ENCODE measurements around the gene DPYD.

Gene DPYD

DNA sequence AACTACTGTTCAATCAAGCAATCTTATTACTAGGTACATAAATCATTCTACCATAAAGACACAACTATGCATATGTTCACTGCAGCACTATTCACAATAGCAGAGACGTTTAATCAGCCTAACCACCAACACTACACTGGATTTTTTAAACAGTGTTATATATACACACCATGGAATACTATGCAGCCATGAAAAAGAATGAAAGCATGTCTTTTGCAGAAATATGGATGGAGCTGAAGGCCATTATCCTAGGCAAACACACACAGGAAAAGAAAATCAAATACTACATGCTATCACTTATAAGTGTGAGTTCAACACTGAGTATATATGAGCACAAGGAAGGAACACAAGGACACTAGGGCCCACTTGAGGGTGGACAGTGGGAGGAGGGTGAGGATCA, 159.2 kb downstream of the DPYD start:
- no peak for DNase-seq (ENCODE audit: low read depth, low spot score)
- Histone ChIP-seq H3K36me3 (ENCODE audit: control insufficient read depth, insufficient read depth, low read length) (no peaks in the 10 kb centered on the region), H3K4me3 (ENCODE audit: low read length) (no peak overlapping the region), H3K27ac (ENCODE audit: low read length) (no peak overlapping the region), H3K27me3 (ENCODE audit: control insufficient read depth, insufficient read depth, low read length) (no peaks in the 10 kb centered on the region), H3K9me3 (ENCODE audit: control insufficient read depth, insufficient read depth, low read length) (no peaks in the 10 kb centered on the region), H3K4me1 (ENCODE audit: control insufficient read depth, insufficient read depth, low read length) (no peaks in the 10 kb centered on the region)
- WGBS (ENCODE audit: insufficient coverage, insufficient read length) = no CpG with 5 or more reads among the region's 1 CpG

DNA sequence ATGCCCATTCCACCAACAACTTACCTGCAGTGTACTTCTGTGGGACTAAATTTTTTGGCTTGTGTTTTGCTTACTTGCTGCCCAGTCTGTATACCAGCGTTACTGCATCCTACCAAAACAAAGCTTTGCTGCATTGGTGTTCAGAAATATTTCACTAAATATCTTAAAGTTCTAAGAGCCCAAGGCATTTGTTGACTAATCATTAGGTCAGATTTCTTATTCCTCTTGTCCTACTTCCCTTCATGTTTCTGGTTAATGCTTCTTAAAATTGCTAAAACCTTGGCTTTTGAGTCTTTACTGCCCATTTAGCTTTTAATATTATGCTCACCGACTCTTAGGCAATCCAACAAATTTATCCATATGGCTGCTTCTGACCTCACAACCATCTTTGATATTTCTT, 161.8 kb downstream of the DPYD start:
- Histone ChIP-seq H3K27ac (ENCODE audit: low read length) (no peak overlapping the region), H3K4me3 (ENCODE audit: low read length) (no peak overlapping the region), H3K4me1 (ENCODE audit: control insufficient read depth, insufficient read depth, low read length) (no peaks in the 10 kb centered on the region), H3K27me3 (ENCODE audit: control insufficient read depth, insufficient read depth, low read length) (no peaks in the 10 kb centered on the region), H3K36me3 (ENCODE audit: control insufficient read depth, insufficient read depth, low read length) (no peaks in the 10 kb centered on the region), H3K9me3 (ENCODE audit: control insufficient read depth, insufficient read depth, low read length) (no peaks in the 10 kb centered on the region)
- DNase-seq (ENCODE audit: low read depth, low spot score) = no peak
- WGBS (ENCODE audit: insufficient coverage, insufficient read length) = no CpG with 5 or more reads among the region's 2 CpGs

DNA sequence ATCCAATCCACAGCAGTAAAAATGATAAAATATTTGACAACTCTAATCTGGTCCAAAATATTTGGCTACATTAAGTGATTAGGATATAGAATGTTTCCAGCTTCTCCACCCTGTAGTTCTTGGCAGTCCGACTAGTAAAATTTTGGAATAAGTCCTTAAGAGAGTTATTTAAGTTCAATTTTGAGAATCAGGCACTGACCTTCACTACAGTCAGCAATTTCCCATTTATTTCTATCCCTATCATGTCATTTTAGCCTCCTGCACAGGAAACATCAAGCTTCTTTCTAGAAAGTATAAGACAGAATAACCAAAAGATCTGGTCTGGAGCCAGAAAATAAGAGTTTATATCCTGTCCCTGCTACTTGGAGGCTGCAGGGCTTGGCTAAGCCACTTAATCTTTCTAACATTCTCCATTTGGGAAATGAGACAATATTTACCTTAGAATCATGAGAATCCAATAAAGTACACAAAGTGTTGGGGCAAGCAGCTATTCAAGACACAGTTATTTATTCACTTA, 162.2 kb downstream of the DPYD start:
- H3K4me1 ChIP-seq (ENCODE audit: control insufficient read depth, insufficient read depth, low read length) = no peaks in the 10 kb centered on the region
- DNase-seq (ENCODE audit: low read depth, low spot score) = no peak
- no peak overlapping the region for H3K27ac ChIP-seq (ENCODE audit: low read length)
- H3K4me3 ChIP-seq (ENCODE audit: low read length) = no peak overlapping the region
- no peaks in the 10 kb centered on the region for H3K36me3 ChIP-seq (ENCODE audit: control insufficient read depth, insufficient read depth, low read length)
- no peaks in the 10 kb centered on the region for H3K27me3 ChIP-seq (ENCODE audit: control insufficient read depth, insufficient read depth, low read length)
- no CpG with 5 or more reads among the region's 1 CpG for WGBS (ENCODE audit: insufficient coverage, insufficient read length)
- H3K9me3 ChIP-seq (ENCODE audit: control insufficient read depth, insufficient read depth, low read length) = no peaks in the 10 kb centered on the region

DNA sequence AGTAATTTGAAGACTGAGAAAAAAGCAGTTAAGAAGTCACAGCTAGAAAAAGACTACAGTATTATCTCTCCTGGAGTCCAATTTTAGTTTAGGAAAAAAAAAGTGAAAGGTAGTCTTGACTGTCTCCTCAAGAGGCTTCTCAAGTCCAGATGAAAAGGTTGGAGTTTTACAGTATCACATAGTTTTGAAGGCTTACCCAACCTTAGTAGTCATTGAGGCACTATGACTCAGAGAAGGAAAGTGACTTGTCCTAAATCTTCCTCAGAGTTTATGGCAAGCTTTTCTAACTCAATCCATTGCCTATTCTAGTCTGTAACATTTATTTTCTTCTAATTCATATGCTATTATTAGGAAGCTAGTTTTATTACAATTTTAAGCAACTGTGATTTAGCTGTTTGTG, 174.9 kb downstream of the DPYD start:
- no peak for DNase-seq (ENCODE audit: low read depth, low spot score)
- Histone ChIP-seq H3K27ac (ENCODE audit: low read length) (no peak overlapping the region), H3K4me3 (ENCODE audit: low read length) (no peak overlapping the region), H3K9me3 (ENCODE audit: control insufficient read depth, insufficient read depth, low read length) (no peaks in the 10 kb centered on the region), H3K4me1 (ENCODE audit: control insufficient read depth, insufficient read depth, low read length) (no peaks in the 10 kb centered on the region), H3K36me3 (ENCODE audit: control insufficient read depth, insufficient read depth, low read length) (no peaks in the 10 kb centered on the region), H3K27me3 (ENCODE audit: control insufficient read depth, insufficient read depth, low read length) (no peaks in the 10 kb centered on the region)

DNA sequence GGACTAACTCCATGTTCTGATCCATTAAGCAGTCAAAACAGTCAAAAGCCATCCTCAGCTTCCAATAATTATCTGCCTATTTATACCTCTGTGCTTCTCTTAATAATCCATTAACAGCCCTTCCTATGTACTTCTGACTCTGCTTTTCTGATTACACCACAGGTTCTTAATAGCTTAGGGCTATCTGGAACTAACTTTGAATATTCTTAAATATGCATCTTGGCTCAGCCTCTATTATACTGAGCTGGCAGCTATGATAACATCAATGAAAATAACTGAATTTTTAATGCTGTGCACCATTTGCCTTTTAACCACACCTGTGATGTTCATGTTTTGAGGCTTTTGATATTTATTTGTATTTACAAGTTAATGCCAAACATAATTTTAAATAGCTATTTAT, 175.9 kb downstream of the DPYD start:
- Histone ChIP-seq H3K9me3 (ENCODE audit: control insufficient read depth, insufficient read depth, low read length) (no peaks in the 10 kb centered on the region), H3K36me3 (ENCODE audit: control insufficient read depth, insufficient read depth, low read length) (no peaks in the 10 kb centered on the region), H3K4me1 (ENCODE audit: control insufficient read depth, insufficient read depth, low read length) (no peaks in the 10 kb centered on the region), H3K27me3 (ENCODE audit: control insufficient read depth, insufficient read depth, low read length) (no peaks in the 10 kb centered on the region), H3K4me3 (ENCODE audit: low read length) (no peak overlapping the region), H3K27ac (ENCODE audit: low read length) (no peak overlapping the region)
- no peak for DNase-seq (ENCODE audit: low read depth, low spot score)

DNA sequence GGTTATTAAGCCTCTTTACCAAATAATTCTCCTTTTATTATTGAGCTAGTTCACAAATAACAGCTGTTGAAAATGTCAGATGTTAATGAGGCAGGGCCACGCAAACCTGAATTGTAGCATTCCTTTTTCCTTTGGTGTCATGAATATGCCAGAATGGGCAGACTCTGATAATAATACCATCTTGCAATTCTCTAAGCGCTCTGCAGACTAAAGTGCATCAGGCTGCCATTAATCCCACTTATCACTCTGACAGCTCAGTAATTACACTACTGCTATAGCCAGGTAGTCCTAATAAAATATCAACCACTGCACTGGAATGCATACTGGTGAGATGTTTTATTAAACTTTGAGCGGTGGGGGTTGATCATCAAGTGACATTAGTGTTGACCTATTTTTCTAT, 177.7 kb downstream of the DPYD start:
- Histone ChIP-seq H3K9me3 (ENCODE audit: control insufficient read depth, insufficient read depth, low read length) (no peaks in the 10 kb centered on the region), H3K27me3 (ENCODE audit: control insufficient read depth, insufficient read depth, low read length) (no peaks in the 10 kb centered on the region), H3K4me1 (ENCODE audit: control insufficient read depth, insufficient read depth, low read length) (no peaks in the 10 kb centered on the region), H3K4me3 (ENCODE audit: low read length) (no peak overlapping the region), H3K36me3 (ENCODE audit: control insufficient read depth, insufficient read depth, low read length) (no peaks in the 10 kb centered on the region), H3K27ac (ENCODE audit: low read length) (no peak overlapping the region)
- no CpG with 5 or more reads among the region's 3 CpGs for WGBS (ENCODE audit: insufficient coverage, insufficient read length)
- no peak for DNase-seq (ENCODE audit: low read depth, low spot score)

DNA sequence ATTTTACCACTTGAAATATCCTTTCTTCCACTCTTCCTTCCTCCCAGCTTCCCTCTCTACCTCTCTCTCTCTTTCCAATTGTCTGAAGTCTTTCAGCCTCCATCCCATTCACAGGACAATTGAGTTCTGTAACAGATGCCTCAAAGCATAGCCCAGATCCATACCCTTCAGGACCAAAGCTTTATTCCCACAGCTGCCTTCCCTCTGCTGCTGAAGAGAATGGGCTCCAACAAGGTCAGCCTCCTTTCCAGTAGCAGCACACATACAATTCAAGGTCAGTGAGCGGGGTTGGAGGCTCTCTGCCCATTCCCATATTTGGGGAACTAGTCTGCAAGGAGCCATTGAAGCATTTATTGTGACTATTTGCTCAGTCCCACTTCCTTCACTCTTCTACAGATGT, 179.9 kb downstream of the DPYD start:
- H3K27me3 ChIP-seq (ENCODE audit: control insufficient read depth, insufficient read depth, low read length) = no peaks in the 10 kb centered on the region
- H3K27ac ChIP-seq (ENCODE audit: low read length) = no peak overlapping the region
- H3K9me3 ChIP-seq (ENCODE audit: control insufficient read depth, insufficient read depth, low read length) = no peaks in the 10 kb centered on the region
- no CpG with 5 or more reads among the region's 1 CpG for WGBS (ENCODE audit: insufficient coverage, insufficient read length)
- no peaks in the 10 kb centered on the region for H3K36me3 ChIP-seq (ENCODE audit: control insufficient read depth, insufficient read depth, low read length)
- H3K4me3 ChIP-seq (ENCODE audit: low read length) = no peak overlapping the region
- no peaks in the 10 kb centered on the region for H3K4me1 ChIP-seq (ENCODE audit: control insufficient read depth, insufficient read depth, low read length)
- DNase-seq (ENCODE audit: low read depth, low spot score) = no peak

DNA sequence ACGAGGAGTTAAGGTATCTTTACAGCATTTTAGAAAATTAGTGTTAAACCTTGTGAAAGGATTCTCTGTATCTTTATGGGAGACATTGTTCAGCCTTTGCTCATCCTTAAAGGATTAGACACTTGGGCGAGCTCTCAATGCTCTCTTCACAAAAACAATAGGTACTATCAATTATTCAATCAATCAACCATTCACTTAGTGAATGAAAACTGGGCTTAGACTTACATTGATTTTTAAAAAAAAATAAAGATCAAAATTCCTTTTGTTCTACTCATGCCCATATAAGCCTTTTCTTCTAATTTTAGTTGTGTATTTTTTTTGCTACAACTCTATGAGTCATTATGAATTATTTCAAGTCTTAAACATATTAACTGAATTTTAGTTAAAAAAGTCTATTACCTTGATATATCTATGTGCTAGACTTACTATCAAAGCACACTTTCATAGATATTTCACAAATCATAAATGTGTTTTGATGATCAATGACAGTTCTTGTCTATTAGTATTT, 181.2 kb downstream of the DPYD start:
- WGBS (ENCODE audit: insufficient coverage, insufficient read length) = no CpG with 5 or more reads among the region's 2 CpGs
- no peaks in the 10 kb centered on the region for H3K27me3 ChIP-seq (ENCODE audit: control insufficient read depth, insufficient read depth, low read length)
- H3K36me3 ChIP-seq (ENCODE audit: control insufficient read depth, insufficient read depth, low read length) = no peaks in the 10 kb centered on the region
- H3K27ac ChIP-seq (ENCODE audit: low read length) = no peak overlapping the region
- H3K9me3 ChIP-seq (ENCODE audit: control insufficient read depth, insufficient read depth, low read length) = no peaks in the 10 kb centered on the region
- no peaks in the 10 kb centered on the region for H3K4me1 ChIP-seq (ENCODE audit: control insufficient read depth, insufficient read depth, low read length)
- no peak for DNase-seq (ENCODE audit: low read depth, low spot score)
- no peak overlapping the region for H3K4me3 ChIP-seq (ENCODE audit: low read length)

DNA sequence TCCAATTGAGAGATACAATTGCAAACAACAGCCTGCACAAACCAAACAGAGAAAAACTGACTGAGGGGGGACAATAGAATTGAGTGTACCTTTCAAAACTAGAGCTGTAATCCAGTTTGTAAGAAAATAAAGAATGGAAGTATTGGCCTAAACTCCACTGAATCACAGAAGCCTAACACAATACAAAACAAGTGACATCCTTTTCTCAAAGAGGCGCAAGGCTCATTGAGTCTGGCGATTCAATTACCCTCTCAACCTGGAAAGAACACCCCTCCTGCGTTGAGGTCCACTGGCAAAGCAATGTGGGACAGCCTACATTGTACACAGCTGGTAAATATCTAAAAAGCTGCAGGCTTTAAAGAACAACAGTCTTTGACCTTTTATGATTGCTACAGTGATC, 182.6 kb downstream of the DPYD start:
- H3K4me1 ChIP-seq (ENCODE audit: control insufficient read depth, insufficient read depth, low read length) = no peaks in the 10 kb centered on the region
- H3K27ac ChIP-seq (ENCODE audit: low read length) = no peak overlapping the region
- no peaks in the 10 kb centered on the region for H3K9me3 ChIP-seq (ENCODE audit: control insufficient read depth, insufficient read depth, low read length)
- no CpG with 5 or more reads among the region's 3 CpGs for WGBS (ENCODE audit: insufficient coverage, insufficient read length)
- H3K4me3 ChIP-seq (ENCODE audit: low read length) = no peak overlapping the region
- no peak for DNase-seq (ENCODE audit: low read depth, low spot score)
- H3K27me3 ChIP-seq (ENCODE audit: control insufficient read depth, insufficient read depth, low read length) = no peaks in the 10 kb centered on the region
- no peaks in the 10 kb centered on the region for H3K36me3 ChIP-seq (ENCODE audit: control insufficient read depth, insufficient read depth, low read length)

DNA sequence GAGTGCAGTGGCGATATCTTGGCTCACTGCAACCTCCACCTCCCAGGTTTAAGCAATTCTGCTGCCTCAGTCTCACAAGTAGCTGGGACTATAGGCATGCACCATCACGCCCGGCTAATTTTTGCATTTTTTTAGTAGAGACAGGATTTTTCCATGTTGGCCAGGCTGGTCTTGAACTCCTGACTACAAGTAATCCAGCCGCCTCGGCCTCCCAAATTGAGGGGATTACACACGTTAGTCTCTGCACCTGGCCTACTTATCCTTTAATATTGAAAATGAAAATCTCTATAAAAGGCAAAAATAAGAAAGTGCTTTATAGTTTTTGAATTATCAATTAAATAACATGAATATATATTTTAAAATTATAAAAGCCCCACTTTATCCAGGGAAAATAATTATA, 190.6 kb downstream of the DPYD start:
- Histone ChIP-seq H3K4me1 (ENCODE audit: control insufficient read depth, insufficient read depth, low read length) (no peaks in the 10 kb centered on the region), H3K27ac (ENCODE audit: low read length) (no peak overlapping the region), H3K4me3 (ENCODE audit: low read length) (no peak overlapping the region), H3K27me3 (ENCODE audit: control insufficient read depth, insufficient read depth, low read length) (no peaks in the 10 kb centered on the region), H3K36me3 (ENCODE audit: control insufficient read depth, insufficient read depth, low read length) (no peaks in the 10 kb centered on the region), H3K9me3 (ENCODE audit: control insufficient read depth, insufficient read depth, low read length) (no peaks in the 10 kb centered on the region)
- no peak for DNase-seq (ENCODE audit: low read depth, low spot score)
- WGBS (ENCODE audit: insufficient coverage, insufficient read length) = no CpG with 5 or more reads among the region's 6 CpGs

DNA sequence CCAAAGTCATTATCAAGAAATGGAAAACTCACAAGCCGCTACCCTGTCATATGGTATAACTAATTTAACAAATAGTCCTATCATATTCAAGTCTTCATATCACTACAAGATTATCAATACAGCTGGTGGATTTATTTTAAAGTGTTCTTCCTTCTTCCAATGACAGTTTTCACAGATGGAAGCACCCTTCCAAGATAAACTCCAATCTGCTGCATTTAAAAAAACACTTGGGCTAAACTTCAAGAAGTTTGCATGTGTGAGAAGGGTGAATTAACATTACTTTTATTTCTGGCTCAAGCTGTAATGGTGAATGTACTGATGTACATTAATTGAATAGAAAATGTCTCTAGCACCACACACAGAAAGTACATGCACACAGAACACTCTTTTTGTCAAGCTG, 192.4 kb downstream of the DPYD start:
- no CpG with 5 or more reads among the region's 1 CpG for WGBS (ENCODE audit: insufficient coverage, insufficient read length)
- Histone ChIP-seq H3K36me3 (ENCODE audit: control insufficient read depth, insufficient read depth, low read length) (no peaks in the 10 kb centered on the region), H3K4me1 (ENCODE audit: control insufficient read depth, insufficient read depth, low read length) (no peaks in the 10 kb centered on the region), H3K9me3 (ENCODE audit: control insufficient read depth, insufficient read depth, low read length) (no peaks in the 10 kb centered on the region), H3K27me3 (ENCODE audit: control insufficient read depth, insufficient read depth, low read length) (no peaks in the 10 kb centered on the region), H3K4me3 (ENCODE audit: low read length) (no peak overlapping the region), H3K27ac (ENCODE audit: low read length) (no peak overlapping the region)
- DNase-seq (ENCODE audit: low read depth, low spot score) = no peak
